ENCODE results near the gene LHFPL6. TPM values are rescaled to one million over a fixed set of nuclear protein-coding genes. Genes with fewer than 3 reads are reported as not detected.
A peak's percentile ranks its signal among the peaks of the same experiment; 100 is the strongest.

Gene LHFPL6
- total RNA-seq (2014; rRNA removed; shearing (Covaris generic)), result 12.6 and 16.9 TPM in 2 replicates

GRCh38 chr13:39602614-39603366, at the start of gene LHFPL6:
Gene LHFPL6 (minus strand): TSS chr13:39603193.
- peak; percentile 51 for DNase-seq (ENCODE audit: low spot score)

DNA sequence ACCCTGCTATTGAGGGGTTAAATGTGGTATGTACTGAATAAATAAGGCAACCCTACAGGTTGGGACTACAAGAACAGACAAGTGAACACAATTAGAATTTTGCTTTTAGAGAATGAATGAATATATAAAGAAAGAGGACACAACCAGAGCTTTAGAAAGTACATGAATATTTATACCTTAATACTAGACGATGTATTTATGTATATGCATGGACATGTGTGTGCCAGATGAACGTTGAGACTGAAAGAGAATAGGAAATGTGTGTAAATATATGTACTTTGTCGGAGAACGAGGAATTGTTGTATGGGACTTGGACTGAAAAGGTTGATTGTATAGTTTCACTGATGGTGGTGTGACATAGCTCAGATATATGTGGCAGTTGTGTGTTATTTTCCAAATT, 43.1 kb upstream of the LHFPL6 start:
- DNase-seq (ENCODE audit: low spot score), result no peak

GRCh38 chr13:39641645-39642044, 38.7 kb upstream of the LHFPL6 start:
- no peak for DNase-seq (ENCODE audit: low spot score)

DNA sequence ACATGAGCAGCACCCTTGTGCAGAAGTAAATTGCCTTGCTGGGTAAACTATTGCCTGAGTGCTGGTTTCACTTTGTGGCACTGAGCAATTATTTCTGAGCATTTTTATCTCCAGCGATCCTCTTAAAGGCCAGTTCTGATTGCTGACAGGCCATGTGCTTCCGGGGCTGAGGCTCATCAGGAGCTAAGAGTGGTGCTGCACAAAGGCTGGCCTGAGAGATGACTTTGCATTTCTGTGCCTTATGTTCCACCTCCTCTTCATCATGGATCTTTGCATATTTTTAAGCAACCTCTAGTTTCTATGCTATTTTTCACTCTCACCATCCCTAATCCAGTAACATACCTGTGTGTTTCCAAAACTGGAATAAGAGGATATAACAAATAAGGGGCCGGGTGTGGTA, 34.9 kb upstream of the LHFPL6 start:
- DNase-seq (ENCODE audit: low spot score), result no peak

DNA sequence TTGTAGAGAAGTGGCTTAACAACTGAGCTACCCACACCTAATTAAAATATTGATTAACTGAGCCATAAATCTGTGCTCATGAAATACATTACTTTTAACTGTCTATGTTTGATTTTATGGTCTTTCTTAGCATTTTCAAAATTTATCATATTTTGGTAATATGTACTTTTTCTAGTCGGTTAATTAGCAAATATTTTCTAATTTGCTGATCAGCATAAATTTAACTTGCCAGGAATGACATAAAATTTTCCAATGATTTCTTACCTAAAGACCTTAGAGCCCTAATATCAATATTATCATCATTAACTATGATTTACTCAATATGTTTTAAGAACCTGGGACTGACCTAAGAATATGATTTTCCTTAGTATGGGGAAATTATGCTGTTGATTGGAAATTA, 32.6 kb upstream of the LHFPL6 start:
- DNase-seq (ENCODE audit: low spot score), result no peak

GRCh38 chr13:39632994-39633393, 30.0 kb upstream of the LHFPL6 start:
- DNase-seq (ENCODE audit: low spot score), result no peak

DNA sequence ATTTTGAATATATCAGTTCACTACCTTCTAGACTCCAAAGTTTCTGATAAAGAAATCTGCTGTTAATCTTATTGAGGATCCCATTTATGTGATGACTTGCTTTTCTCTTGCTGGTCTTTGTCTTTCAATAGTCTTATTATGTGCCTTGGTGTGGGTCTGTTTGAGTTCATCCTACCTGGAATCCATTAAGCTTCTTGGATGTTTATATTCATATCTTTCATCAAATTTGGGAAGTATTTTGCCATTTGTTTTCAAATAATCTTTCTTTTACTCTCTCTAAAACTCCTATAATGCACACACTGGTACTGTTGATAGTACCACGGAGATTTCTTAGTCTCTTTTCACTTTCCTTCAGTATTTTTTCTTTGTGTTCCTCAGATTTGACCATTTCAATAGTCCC, 28.3 kb upstream of the LHFPL6 start:
- DNase-seq (ENCODE audit: low spot score), result no peak

GRCh38 chr13:39623466-39623865, 20.5 kb upstream of the LHFPL6 start:
- no peak for DNase-seq (ENCODE audit: low spot score)

DNA sequence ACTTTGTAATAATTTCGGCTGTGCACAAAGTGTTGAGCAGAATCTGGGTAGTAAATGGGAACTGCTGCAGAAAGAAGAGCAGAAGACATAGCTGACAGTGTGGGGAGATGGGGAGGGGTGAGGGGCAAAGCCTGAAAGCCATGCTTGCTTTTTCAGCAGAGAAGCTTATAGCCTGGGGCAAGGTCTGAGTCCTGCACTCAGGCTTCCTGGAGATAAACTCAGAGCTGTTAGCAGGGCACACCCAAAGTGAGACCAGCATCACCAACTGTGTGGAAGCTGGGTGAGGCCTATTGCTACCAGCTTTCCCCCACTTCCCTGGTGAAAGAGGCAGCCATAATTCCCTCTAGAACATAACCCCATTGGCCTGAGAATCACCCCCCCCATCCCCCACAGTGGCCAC, 15.6 kb upstream of the LHFPL6 start:
- DNase-seq (ENCODE audit: low spot score), result no peak

DNA sequence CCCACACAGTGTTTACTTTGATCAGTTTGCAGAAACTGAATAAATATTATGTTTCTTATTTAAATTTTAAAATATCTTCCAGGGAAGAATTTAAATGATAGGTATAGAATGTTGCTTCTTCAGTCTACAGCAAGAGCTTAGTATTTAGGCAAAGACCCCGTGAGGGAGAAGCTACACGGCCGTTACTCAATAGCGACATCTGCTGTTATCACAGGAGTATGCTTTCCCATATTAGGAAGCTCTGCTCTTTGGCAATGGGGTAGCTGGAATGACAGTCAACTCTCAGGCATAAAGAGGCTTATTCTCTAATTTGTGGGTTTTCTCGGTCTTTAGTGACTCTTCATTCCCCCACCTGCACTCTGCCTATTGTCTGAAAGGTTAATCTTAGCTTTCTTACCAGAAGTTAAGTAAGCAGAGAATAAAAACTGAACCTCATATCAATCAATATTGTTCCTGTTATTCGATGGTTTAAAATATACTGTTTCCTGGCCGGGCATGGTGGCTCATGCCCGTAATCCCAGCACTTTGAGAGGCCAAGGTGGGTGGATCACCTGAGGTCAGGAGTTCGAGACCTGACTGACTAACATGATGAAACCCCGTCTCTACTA, 13.2 kb upstream of the LHFPL6 start:
- DNase-seq (ENCODE audit: low spot score), result peak; percentile 49

GRCh38 chr13:39612023-39612637, 9.1 kb upstream of the LHFPL6 start:
- DNase-seq (ENCODE audit: low spot score), result peak; percentile 45

- DNase-seq (ENCODE audit: low spot score), result no peak
These were observed 4.9 kb upstream of the LHFPL6 start for GRCh38 chr13:39607876-39608275.

- DNase-seq (ENCODE audit: low spot score), result no peak
These were observed 2.8 kb upstream of the LHFPL6 start for GRCh38 chr13:39605677-39606320.

- DNase-seq (ENCODE audit: low spot score), result no peak
These were observed 1.8 kb upstream of the LHFPL6 start for GRCh38 chr13:39604756-39605155.

DNA sequence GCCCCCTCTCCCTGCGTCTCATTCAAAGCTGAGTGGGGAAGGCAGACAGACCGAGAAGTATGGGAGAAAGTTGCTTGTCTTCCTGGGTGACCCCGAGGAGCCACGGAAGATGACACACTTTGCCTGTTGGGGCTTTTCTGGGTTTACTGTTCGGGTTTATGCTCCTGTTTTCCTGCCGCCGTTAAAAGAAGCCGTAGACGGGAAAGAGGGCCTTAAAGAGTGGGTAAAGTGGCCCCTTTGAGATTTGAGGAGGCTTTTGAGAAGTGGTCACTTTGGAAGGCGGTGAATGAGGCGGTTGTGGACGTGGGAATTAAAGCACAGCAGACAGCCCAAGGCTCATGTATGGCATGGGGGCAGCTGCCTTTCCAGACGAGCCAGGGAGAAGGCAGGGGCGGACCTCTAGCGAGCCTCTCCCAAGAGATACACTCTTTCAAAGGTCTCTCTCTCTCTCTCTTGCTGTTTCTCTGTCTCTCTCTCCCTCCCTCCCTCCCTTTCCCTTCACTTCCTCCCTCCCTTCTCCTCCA, 493 bp upstream of the LHFPL6 start:
- DNase-seq (ENCODE audit: low spot score), result peak; percentile 15

DNA sequence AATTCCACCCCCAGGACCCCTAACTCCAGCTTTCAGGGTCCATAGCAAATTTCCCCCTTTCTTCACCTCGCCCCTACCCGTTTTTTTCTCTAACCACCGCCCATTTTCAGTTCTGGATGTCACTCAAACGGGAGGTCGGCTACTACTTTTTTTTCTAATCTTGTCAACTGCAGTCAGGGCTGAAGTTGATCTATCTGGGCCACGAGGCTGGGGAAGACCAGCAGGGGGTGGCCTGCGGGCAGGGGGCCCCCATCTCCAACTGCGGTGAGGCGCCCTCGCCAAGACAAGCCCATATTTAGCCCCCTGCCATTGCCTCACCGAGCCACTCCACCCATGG, 748 bp downstream of the LHFPL6 start:
- no peak for DNase-seq (ENCODE audit: low spot score)

DNA sequence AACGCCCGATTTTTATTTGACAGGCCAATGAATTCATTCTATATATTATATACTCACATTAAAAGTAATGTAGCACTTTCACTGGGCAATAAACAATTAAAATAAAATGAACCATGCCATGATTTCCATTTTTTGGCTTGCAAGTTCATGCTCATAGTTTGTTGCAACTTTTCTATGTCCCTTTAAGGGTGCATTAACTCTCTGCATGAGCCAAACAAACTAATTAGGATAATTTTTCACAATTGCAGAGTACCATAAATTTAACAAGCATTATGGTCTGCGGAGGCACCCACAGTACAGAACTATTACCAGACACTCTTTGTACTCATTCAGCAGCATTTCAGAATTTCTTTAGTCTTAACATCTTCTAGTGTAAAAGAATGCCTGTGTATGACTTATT, 1.4 kb downstream of the LHFPL6 start:
- no peak for DNase-seq (ENCODE audit: low spot score)

DNA sequence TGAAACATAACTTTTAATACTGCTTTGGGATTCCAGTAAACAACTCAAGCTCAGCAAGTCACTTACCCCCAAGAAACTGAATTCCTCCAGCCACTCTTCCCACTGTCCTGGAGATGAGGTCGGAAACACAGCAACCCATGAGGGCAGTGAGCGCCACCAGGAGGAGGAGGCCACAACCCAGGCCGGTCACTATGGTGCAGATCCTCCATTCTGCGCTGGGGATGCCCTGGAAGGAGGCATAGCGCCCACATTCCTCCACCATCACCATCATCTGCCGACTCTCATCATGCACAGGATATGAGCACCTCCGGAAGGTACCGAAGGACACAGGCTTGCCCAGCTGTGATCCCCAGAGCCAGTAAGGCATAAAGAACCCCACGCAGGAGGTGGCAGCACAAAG, 2.2 kb downstream of the LHFPL6 start:
- no peak for DNase-seq (ENCODE audit: low spot score)

DNA sequence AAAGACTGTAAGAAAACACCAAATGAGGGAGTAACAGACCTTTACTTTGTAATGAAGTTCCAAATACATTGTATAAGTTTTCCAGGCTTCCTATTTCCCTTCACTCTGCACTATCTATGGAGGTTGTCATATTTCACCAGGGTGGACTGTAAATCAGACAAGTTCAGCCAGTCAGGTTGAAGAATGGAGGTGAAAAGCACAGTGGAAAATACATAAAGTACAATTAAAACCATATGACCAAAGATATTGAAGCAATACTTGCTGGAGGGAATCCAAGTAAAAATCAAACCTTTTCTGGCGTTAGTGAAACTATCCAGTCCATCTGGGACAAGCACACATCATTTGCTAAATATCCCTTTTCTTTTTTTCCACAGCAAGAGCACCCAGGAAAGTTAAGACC, 3.2 kb downstream of the LHFPL6 start:
- DNase-seq (ENCODE audit: low spot score), result no peak

GRCh38 chr13:39599012-39599411, 4.0 kb downstream of the LHFPL6 start:
- DNase-seq (ENCODE audit: low spot score), result no peak

DNA sequence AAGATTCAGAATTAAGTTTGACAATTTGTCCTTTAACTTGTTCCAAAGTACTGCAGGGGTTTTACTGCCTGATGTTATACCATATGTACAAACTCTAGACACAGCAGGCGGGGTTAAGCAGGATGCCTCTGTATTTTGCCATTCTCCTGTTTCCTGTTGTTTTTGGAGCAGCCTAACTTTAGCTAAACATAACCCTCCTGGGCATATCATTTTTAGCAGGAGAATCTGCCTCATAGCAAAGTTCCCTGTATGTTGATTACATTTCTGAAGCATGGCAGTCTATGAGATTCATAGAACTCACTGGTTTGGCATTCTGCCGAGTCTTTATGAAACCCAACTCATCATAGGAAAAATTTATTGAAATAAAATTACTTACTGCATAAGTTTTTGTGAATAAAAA, 5.2 kb downstream of the LHFPL6 start:
- DNase-seq (ENCODE audit: low spot score), result no peak

- no peak for DNase-seq (ENCODE audit: low spot score)
These were observed 6.3 kb downstream of the LHFPL6 start for GRCh38 chr13:39596685-39597084.

DNA sequence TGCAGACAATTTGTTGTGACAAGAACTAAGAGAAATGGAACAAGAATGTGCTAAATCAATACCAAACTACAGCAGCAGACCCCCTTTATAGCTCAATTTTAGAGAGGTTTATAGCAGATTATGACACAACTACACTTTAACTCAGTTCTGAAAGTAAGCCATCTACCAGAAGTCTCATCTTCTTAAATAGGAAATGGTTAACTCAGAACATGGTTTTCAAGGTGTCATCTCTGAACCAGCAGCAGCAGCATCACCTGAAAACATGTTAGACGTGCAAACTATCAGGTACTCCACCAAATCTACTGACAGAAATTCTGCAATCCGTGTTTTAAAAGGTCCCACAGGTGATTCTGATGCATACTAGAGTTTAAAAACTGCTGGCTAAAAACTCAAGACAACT, 6.8 kb downstream of the LHFPL6 start:
- no peak for DNase-seq (ENCODE audit: low spot score)
